Stimulated activated naive B cell treated with anti-CD40 and anti-IgM and Interleukin-4, amounts not matched to agents 10 μg/mL and 1 μg/mL and 100 μg/mL, for 72 hours (primary cell): Measurements from ENCODE around the gene PSKH1.
A peak's percentile ranks its signal among the peaks of the same experiment; 100 is the strongest.

ENCODE experiments used
- ATAC-seq, 2 donors: fragments of 150-1000 bp; cut with Tn5 transposase; replicated peaks; 2 replicates each; pipeline ENCODE4 v1.10.0; 2021; ENCODE audit warnings: moderate library complexity in 1 of 2
- DNase-seq: peaks from one replicate; pipeline ENCODE4 v3.0.0; 2021
- H3K27ac Mint-ChIP-seq: one replicate; pipeline ENCODE4 v1.8.0; 2022; ENCODE audit warnings: mild to moderate bottlenecking, mixed read lengths
- H3K27me3 Mint-ChIP-seq, 2 donors: one replicate each; pipeline ENCODE4 v1.8.0; 2022; ENCODE audit warnings: mixed read lengths in 2 of 2
- H3K36me3 Mint-ChIP-seq, 2 donors: one replicate each; pipeline ENCODE4 v1.8.0; 2022; ENCODE audit warnings: mixed read lengths in 2 of 2, mild to moderate bottlenecking in 1 of 2
- H3K4me1 Mint-ChIP-seq, 2 donors: one replicate each; pipeline ENCODE4 v1.8.0; 2022; ENCODE audit warnings: mixed read lengths in 2 of 2, mild to moderate bottlenecking in 1 of 2
- H3K4me3 Mint-ChIP-seq, 2 donors: one replicate each; pipeline ENCODE4 v1.8.0; 2022; ENCODE audit warnings: mild to moderate bottlenecking in 2 of 2, mixed read lengths in 2 of 2, moderate library complexity in 1 of 2
- H3K9me3 Mint-ChIP-seq, 2 donors: one replicate each; pipeline ENCODE4 v1.8.0; 2022; ENCODE audit warnings: mixed read lengths in 2 of 2, mild to moderate bottlenecking in 1 of 2

PSKH1 gene

DNA sequence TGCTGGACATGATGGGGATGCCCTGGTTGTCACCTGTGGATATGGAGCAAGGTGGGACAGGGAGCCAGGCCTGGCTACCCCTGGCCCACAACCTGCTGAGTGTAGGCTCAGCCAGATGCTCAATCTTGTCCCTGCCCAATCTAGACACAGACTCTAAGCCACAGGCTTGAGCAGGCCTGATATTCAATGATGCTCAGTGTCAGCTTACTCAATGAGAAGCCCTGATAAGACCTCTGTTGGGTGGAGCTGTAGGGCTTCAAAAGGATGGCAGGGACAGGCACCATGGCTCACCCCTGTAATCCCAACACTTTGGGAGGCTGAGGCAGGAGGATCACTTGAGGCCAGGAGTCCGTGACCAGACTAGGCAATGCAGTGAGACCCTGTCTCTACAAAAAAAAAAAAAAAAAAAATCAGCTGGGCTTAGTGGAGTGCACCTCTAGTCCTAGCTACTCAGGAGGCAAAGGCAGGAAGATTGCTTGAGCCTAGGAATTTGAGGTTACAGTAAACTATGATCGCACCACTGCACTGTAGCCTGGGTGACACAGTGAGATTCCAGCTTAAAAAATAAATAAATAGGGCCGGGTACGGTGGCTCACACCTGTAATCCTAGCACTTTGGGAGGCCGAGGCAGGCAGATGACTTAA is 47.5 kb downstream of the PSKH1 start:
- Mint-ChIP-seq H3K4me1 (peaks cover 26 to 54% of the 10 kb centered on the region in 2 donors), H3K9me3 (no peaks in the 10 kb centered on the region), H3K36me3 (peaks cover 41 to 46% of the 10 kb centered on the region in 2 donors), H3K27ac (peak overlapping the region; percentile 89), H3K27me3 (no peaks in the 10 kb centered on the region), H3K4me3 (peak overlapping the region in 1 of 2 donors; percentile 15)
- DNase-seq (no peak), ATAC-seq (no peak)

DNA sequence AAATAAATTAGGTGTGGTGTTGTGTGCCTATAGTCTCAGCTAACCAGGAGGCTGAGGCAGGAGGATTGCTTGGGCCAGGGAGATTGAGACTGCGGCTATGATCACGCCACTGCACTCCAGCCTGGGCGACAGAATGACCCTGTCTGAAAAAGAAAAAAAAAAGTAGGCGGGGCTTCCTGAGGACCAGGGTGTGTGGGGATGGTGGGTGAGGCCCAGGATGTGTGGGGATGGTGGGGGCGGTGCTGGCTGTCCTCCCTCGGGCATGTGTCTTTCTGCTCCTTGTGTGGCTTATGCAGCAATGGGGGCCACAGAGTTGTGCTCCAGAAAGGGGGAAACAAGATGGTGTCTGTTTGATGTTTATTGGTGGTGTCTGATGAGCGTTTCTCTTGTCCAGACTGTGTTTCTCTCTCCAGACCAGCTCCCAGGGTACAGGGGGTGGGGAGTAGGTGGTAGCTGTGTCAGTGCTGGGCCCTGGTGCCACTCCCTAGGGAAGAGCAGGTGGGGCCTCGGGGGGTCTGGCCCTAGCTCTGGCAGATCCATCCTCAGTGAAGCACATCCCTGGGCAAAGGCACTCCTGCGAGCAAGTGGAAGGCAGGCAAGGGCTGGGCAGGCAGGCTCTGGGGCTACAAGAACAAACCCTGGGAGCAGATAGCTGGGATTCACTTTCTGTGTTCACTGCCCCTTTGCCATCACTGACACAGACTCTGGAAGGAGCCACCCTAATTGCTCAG is 48.6 kb downstream of the PSKH1 start:
- Mint-ChIP-seq H3K36me3 (peaks cover 42 to 44% of the 10 kb centered on the region in 2 donors), H3K27ac (no peak overlapping the region), H3K4me3 (no peak overlapping the region), H3K27me3 (no peaks in the 10 kb centered on the region), H3K4me1 (peaks cover 24 to 50% of the 10 kb centered on the region in 2 donors), H3K9me3 (no peaks in the 10 kb centered on the region)
- ATAC-seq: no peak
- DNase-seq: no peak

DNA sequence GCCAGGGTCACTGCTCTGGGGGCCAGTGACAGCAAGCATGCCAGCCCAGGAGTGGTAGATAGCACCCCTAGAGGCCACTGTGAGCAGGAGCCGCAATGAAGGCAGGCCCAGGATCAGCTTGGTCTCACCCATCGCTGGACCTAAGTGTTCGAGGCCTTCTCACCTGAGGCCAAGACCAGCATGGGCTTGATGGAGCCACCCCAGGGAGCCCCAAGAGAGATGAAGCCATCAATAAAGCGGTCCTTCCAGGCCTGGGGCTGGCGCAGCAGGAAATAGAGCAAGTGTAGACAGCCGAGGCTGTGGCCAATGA is 49.1 kb downstream of the PSKH1 start:
- Mint-ChIP-seq H3K27ac (no peak overlapping the region), H3K36me3 (peaks cover 40 to 43% of the 10 kb centered on the region in 2 donors)
- no peak for DNase-seq

DNA sequence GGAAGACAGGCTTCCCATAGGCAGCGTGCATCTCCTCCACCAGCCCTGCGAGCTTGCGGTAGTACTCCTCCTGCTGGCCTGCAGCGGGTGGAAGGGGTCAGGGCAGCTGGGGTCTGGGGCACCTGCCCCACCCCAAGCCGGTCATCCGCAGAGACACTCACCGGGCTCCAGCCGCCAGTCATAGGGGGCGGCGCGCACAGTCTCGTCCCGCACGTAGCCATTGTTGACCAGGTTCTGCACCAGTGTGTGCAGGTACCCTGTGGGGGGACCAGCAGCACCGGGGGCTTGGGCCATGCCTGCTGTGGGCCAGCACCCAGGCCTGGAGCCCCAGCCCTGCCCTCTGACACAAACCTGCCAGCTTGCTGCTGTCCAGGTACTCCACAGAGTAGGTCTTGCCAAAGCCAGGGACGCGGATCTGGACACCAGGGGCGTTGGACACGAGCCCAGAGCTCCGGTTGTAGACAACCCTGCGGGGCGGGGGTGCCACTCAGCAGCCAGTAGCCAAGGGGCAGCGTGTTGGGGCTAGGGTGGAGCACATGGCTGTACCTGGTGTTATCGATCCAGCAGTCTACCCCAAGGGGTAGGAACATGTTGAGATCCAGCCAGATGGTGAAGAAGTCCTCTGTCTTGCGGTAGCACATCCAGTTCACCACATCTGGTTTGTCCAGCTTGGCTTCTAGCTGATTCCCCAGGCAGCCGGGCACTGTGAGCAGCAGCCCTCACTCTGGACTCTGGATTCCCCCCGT is 49.6 kb downstream of the PSKH1 start:
- Mint-ChIP-seq H3K4me3 (no peak overlapping the region), H3K4me1 (peaks cover 17 to 42% of the 10 kb centered on the region in 2 donors), H3K27me3 (no peaks in the 10 kb centered on the region), H3K36me3 (peaks cover 41 to 42% of the 10 kb centered on the region in 2 donors), H3K9me3 (no peaks in the 10 kb centered on the region), H3K27ac (peak overlapping the region; percentile 56)
- DNase-seq (no peak), ATAC-seq (no peak)

More for the DNA sequence above, 49.1 kb downstream of the PSKH1 start:
- Mint-ChIP-seq H3K9me3 (no peaks in the 10 kb centered on the region), H3K27me3 (no peaks in the 10 kb centered on the region), H3K4me1 (peaks cover 20 to 47% of the 10 kb centered on the region in 2 donors), H3K4me3 (no peak overlapping the region)
- peak; percentile 65 to 68 for ATAC-seq

DNA sequence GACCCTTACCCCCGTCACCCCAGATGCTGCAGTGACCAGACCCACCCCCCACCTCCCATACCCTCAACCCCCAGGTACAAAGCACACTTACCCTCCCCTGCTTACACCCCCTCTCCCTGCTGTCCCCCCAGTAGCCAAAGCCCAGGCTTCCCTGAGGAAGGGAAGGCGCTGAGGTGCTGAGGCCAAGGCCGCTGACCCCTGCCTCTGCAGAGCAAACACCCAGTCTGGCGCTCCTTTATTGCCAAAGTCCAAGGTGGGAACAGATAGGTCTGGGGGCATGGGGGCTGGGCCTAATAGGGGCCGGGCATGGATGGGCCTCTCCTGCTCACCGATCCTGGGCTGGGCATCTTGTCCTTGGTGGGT is 50.2 kb downstream of the PSKH1 start:
- ATAC-seq: no peak
- H3K27ac Mint-ChIP-seq: peak overlapping the region; percentile 59
- no peak overlapping the region for H3K4me3 Mint-ChIP-seq
- peaks cover 17 to 42% of the 10 kb centered on the region in 2 donors for H3K4me1 Mint-ChIP-seq
- no peaks in the 10 kb centered on the region for H3K9me3 Mint-ChIP-seq
- no peak for DNase-seq
- no peaks in the 10 kb centered on the region for H3K27me3 Mint-ChIP-seq
- H3K36me3 Mint-ChIP-seq: peaks cover 43 to 44% of the 10 kb centered on the region in 2 donors

DNA sequence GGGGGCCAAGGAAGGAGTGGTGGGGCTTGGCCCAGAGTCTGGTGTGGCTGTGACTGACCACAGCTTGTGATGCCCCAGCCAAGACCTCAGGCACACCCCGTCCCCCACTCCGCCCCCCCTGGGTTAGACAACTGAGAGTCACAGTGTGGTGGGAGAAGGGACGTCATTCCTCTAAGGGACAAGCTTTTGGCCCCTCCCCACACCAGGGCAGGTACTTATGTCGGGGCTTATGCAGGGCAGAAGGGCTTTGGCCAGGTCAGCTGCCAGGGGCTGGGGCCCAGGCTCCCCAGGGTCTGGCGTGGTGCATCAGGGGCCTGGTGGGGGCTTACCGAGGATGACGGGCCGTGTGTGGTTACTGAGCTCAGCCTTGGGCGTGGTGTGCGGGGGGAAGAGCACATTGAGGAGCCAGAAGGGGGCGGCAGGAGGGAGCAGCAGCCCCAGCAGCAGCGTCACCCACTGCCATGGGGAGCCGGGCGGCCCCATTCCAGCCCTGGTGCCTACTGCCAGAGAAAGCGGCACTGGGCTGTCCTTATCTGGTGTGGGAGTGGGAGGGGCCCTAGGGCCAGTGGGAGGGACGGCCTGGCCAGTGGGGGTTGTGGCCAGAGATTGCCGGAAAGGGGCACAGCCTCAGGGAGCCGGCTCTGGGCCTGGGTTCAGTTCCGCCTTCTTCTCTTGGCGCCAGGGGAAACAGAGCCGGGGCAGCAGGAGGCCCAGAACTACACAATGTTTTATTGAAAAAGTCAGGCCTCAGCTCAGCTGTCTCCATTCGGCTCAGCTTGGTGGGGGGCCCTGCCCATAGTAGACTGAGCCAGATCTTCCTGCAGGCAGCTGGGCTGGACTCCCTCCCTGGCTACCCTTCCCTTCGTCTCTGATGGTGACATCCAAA is 50.8 kb downstream of the PSKH1 start, which contains the start of gene LCAT:
Gene LCAT (minus strand): TSS at position 502 of the 886 bp plus-strand sequence. CDS start 19 bp downstream, at position 483.
- Mint-ChIP-seq H3K27ac (peak within 1 kb of the TSS; percentile 75), H3K9me3 (no peaks in the 10 kb centered on the region), H3K27me3 (no peaks in the 10 kb centered on the region), H3K36me3 (peaks cover 45 to 46% of the 10 kb centered on the region in 2 donors), H3K4me3 (peak within 1 kb of the TSS in 1 of 2 donors; percentile 43), H3K4me1 (peaks cover 17 to 42% of the 10 kb centered on the region in 2 donors)
- no peak for DNase-seq
- ATAC-seq: no peak

DNA sequence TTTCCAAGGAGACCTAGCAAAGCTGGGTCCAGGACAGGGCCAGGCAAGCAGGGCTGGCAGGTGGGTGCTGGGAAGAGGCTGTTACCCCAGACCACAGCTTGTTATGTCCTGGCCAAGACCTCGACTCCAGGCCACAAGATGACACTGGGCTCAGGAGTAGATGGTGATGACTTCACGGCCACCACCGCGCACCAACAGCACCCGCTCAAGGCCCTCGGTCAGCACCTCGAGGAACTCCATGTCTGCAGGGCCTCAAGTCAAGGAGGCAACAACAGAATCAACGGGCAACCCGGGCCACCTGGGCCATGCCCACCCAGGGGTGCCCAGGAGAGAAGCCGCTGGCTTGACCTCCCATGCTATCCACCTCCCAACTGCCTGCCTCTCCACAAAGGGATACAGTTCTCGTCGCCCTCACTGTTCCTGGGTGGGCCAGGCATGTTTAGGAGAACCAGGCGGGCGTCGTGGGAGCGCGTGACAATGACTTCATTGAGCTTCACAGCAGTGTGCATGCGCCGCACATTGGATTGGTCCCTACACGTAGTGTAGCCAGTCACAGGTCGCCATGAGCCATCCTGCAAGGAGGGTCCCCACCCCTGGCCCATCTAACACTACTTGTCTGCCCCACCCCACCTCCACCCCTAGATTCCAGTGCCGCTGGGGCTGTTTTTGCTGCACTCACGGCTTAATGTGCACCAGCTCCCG is 51.8 kb downstream of the PSKH1 start:
- H3K27ac Mint-ChIP-seq: peak overlapping the region; percentile 75
- H3K36me3 Mint-ChIP-seq: peaks cover 40 to 42% of the 10 kb centered on the region in 2 donors
- H3K9me3 Mint-ChIP-seq: no peaks in the 10 kb centered on the region
- H3K4me3 Mint-ChIP-seq: no peak overlapping the region
- H3K27me3 Mint-ChIP-seq: no peaks in the 10 kb centered on the region
- DNase-seq (no peak), ATAC-seq (no peak)
- peaks cover 14 to 34% of the 10 kb centered on the region in 2 donors for H3K4me1 Mint-ChIP-seq

DNA sequence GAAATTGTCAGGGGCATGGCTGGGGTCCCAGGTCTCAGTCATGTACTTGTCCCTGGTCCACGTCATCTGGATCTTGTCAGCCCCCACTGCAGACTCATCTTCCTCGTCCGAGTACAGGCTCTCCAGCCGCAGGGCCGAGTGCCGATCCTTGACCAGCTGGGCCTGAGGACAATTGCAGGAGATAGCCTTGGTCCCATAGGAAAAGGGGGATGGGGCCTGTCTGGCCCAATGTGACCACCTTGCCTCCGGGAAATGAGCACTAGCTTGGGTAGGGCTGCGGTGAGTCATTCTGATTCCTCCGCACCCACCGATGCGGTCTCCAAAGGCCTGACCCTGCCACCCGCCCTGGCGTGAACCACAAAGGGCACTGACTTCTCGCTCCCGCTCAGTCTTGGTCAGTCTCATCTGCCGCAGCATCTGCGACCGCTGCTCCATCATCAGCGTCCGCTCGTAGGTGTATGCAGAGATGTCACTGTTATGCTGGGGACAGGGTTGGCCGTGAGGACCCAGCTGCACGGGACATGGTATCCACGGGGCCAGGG is 52.4 kb downstream of the PSKH1 start:
- Mint-ChIP-seq H3K9me3 (no peaks in the 10 kb centered on the region), H3K36me3 (peaks cover 39 to 41% of the 10 kb centered on the region in 2 donors)

DNA sequence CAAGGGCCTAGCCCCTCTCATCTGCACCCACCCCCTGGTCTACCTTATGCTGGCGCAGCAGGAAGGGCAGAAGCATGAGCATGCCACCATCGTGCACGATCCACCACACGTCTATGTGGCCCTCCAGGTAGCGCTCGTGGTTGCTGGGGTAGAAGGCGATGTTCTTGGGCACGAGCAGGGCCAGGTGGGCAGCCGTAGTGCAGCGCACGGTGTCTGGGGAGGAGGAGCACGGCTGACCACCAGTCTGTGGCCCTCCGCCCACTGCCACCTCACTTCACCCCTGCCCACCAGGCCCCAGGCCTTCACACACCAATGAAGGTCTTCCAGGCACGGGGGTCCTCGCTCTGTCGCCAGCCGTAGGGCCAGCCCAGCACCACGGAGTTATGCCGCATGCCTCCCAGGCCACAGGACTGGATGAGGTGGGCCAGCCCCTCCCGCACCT is 53.1 kb downstream of the PSKH1 start:
- no peaks in the 10 kb centered on the region for H3K27me3 Mint-ChIP-seq
- no peak overlapping the region for H3K4me3 Mint-ChIP-seq
- no peaks in the 10 kb centered on the region for H3K9me3 Mint-ChIP-seq
- ATAC-seq: no peak
- peaks cover 7 to 24% of the 10 kb centered on the region in 2 donors for H3K4me1 Mint-ChIP-seq
- DNase-seq: no peak
- H3K27ac Mint-ChIP-seq: peak overlapping the region; percentile 57
- H3K36me3 Mint-ChIP-seq: peaks cover 40 to 41% of the 10 kb centered on the region in 2 donors

More for the DNA sequence above, 52.4 kb downstream of the PSKH1 start:
- ATAC-seq (no peak), DNase-seq (no peak)
- peak overlapping the region; percentile 9 for H3K27ac Mint-ChIP-seq
- H3K4me3 Mint-ChIP-seq: no peak overlapping the region
- H3K4me1 Mint-ChIP-seq: peaks cover 7 to 28% of the 10 kb centered on the region in 2 donors
- H3K27me3 Mint-ChIP-seq: no peaks in the 10 kb centered on the region

DNA sequence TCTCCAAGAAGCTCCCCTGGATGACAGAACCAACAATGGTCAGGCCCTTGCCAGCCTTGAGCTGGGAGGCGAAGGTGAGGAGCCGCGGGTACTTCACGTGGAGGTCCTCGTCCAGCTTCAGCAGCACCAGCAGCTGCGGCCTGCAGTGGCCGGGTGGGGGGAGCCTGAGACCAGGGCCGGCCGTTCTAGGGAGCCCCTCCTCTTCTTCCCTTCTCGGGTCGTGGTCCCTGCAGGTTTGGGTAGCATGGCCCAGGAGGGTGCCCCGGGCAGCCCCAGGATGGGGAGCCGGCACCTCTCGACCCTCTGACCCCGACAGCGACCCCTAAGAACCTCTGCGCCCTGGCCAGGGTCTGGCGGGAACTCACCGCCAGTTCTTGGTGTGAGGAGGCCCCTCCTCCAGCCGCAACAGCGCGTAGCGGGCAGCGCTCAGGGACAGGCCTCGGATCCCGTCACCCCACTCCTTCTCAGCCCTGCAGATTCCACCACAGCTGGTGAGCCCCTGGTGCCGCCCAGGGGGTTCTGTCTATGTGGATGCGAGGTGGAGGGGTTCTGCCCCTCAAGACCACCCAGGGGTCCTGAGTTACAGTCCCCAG is 54.0 kb downstream of the PSKH1 start:
- Mint-ChIP-seq H3K36me3 (peaks cover 42 to 43% of the 10 kb centered on the region in 2 donors), H3K4me1 (peaks cover 2 to 17% of the 10 kb centered on the region in 2 donors), H3K9me3 (no peaks in the 10 kb centered on the region), H3K27ac (peak overlapping the region; percentile 51), H3K27me3 (no peaks in the 10 kb centered on the region), H3K4me3 (no peak overlapping the region)
- no peak for ATAC-seq
- no peak for DNase-seq

DNA sequence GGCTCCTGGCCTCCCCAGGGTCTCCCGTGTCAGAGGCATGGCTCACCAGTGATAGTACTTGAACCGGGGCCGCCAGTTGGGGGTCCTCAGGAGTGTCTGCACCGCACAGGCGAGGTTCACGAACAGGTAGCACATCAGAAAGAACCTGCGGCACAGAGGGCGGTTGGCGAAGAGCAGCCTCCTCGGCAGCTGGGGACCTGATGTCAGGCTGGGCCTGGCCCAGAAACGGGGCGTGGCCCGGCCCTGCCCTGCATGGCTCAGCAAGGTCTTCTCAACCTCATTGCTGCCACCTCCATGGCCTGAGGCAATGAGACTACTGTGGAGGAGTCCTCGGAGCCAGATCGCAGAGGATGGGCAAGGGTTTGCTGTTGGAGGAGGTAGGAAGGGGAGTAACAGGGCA is 55.0 kb downstream of the PSKH1 start:
- ATAC-seq (no peak), DNase-seq (no peak)
- Mint-ChIP-seq H3K27me3 (no peaks in the 10 kb centered on the region), H3K4me1 (peaks cover 0 to 9% of the 10 kb centered on the region in 2 donors), H3K9me3 (no peaks in the 10 kb centered on the region), H3K36me3 (peaks cover 42 to 43% of the 10 kb centered on the region in 2 donors), H3K27ac (peak overlapping the region; percentile 75), H3K4me3 (peak overlapping the region in 1 of 2 donors; percentile 8)

DNA sequence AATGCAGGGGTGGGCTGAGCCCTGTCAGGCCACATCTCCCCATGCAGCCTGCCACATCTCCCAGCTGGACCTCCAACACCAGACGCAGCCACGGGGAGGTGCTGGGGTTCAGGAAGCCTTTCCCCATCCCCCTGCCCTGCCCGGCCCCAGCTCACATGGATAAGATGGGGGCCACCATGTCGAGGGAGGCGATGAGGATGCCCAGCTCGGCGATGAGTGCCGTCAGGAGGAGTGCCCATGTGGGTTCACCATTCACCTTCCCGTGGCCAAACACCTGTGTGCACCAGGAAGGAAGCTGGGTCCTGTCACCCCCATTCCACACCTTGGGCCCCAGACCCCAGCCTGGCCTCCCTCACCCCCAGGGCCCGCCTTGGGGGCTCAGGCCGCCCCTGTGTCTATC is 56.6 kb downstream of the PSKH1 start:
- H3K27me3 Mint-ChIP-seq: no peaks in the 10 kb centered on the region
- no peak overlapping the region for H3K27ac Mint-ChIP-seq
- H3K4me1 Mint-ChIP-seq: no peaks in the 10 kb centered on the region
- peaks cover 42 to 49% of the 10 kb centered on the region in 2 donors for H3K36me3 Mint-ChIP-seq
- DNase-seq (no peak), ATAC-seq (no peak)
- no peak overlapping the region for H3K4me3 Mint-ChIP-seq
- no peaks in the 10 kb centered on the region for H3K9me3 Mint-ChIP-seq
